HG03060 (cell line): ENCODE results near the gene AMOTL2.

ENCODE experiments used
- ATAC-seq: cut with Tn5 transposase; IDR thresholded peaks from one replicate; pipeline ENCODE4 v1.9.1; 2021; ENCODE audit warnings: low read depth, moderate number of reproducible peaks; ENCODE audit not compliant: unreplicated experiment

The AMOTL2 gene

GRCh38 chr3:134318166-134318565, 56.1 kb downstream of the AMOTL2 start:
- ATAC-seq, result no peak

- ATAC-seq, result no peak
These were observed 56.9 kb downstream of the AMOTL2 start for GRCh38 chr3:134317106-134317947.

- ATAC-seq, result no peak
These were observed 58.8 kb downstream of the AMOTL2 start for GRCh38 chr3:134315286-134316106.

- ATAC-seq, result no peak
These were observed 59.5 kb downstream of the AMOTL2 start for GRCh38 chr3:134314588-134315285.

GRCh38 chr3:134313847-134314587, 60.2 kb downstream of the AMOTL2 start:
- ATAC-seq, result no peak

DNA sequence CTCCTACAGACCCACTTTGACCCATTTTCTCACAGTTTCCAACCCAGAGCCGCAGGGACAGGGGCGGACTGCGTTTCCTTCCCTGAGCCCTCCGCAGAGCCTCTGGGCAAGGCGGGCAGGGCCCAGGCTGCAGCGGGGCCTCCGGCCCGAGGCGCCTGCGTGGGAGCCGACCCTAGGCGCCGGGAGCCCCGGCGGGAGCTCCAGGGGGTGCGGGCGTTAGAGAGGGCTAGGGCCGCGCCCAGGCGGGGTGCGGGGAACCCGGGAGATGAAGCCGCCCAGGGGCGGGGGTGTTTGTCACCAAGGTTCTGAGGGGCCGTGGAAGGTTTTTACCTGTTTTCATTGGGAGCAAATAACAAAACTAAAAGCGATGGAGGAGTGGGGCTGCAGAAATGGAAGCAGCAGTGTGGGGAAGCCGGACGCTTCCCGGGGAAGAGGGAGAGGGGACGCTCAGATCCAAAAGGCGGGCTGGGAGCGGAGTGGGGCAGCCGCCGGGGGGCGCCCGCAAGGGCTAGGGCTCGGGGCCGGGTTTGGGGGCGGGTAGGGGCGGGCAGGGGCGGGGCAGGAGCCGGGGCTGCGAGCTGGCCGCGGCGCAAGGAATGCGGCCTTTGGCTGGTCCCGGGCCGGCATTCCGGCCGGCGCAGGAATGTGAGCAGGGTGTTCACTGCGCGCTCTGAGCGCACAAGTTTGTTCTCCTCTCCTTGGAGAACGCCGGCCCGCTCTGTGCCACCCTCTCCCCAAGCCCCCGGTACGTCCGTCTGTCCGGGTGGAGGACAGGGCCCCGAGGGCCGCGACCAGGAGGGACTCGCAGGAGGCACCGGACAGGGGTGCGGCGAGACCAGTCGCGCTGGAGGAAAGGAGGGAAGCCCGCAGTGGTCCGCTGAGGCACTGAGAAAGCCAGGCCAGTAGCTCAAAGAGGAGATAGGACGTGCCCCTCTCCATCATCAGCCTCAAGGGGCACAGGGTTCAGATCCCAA, 61.1 kb downstream of the AMOTL2 start:
- no peak for ATAC-seq

GRCh38 chr3:134312072-134312872, 62.0 kb downstream of the AMOTL2 start:
- no peak for ATAC-seq

DNA sequence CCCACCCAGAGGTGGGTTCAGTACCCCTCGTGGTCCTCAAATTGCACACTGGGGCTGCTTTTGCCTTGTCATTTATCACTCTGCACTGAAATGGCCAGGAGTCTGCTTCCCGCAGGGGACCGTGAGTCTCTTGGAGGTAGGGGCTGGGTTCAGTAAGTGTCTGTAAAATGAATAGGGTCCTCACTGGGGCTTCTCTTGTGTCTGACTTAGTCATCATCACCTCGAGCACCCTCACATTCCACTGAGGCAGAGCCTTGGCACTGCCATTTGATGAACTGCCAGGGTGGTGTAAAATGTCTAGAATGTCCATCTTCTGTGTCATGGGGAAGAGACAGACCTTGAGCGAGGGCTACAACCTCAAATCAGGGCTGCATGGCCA, 62.6 kb downstream of the AMOTL2 start:
- ATAC-seq, result no peak

DNA sequence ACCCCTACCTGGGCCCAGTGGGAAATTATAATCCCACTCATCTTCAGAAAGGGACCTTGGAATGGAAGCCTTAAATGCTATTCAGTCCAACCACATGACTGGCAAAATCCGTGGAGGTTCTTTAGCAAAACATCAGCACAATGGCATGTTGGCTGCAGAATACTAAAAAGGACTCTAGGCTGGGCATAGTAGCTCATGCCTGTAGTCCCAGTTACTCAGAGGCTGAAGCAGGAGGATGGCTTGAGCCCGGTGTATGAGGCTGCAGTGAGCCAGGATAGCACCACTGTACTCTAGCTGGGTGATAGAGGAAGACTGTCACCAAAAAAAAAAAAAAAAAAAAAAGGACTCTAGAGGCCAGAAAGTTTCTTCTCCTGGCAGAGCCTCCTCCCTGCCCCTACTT, 63.0 kb downstream of the AMOTL2 start:
- no peak for ATAC-seq

DNA sequence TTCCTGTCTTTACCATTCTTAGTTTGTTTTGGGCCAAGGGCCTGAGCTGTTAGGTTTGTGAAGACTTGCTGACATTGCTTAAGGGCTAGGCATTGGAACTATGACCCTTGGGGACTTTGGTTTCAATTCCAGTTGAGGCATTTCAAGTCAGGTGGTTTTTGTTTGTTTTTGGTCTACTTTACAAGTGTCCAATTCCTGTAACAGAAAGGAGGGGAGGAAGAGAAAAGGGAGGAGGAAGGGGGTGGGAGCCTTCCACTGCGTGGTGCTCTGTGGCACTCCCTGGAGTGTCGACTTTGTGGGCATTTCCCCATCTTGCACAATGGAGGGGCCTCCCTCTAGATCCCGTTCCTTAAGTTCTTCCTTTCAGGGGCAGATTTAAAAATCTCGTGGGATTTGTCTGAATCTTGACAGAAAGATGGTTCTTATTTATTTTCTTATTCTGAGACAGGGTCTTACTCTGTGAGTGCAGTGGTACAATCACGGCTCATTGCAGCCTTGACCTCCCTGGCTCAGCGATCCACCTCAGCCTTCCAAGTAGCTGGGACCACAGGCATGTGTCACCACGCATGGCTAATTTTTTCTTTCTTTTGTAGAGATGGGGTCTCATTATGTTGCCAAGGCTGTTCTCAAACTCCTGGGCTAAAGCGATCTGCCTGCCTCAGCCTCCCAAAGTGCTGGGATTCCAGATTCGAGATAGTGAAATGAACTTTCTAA, 64.1 kb downstream of the AMOTL2 start:
- no peak for ATAC-seq

- ATAC-seq, result no peak
These were observed 65.8 kb downstream of the AMOTL2 start for GRCh38 chr3:134308350-134308891.

GRCh38 chr3:134307425-134307824, 66.8 kb downstream of the AMOTL2 start:
- no peak for ATAC-seq

- ATAC-seq, result no peak
These were observed 67.9 kb downstream of the AMOTL2 start for GRCh38 chr3:134306320-134306719.
